BE2C (cell line): Measurements from ENCODE around the gene RAD23B.

Experiments
- DNase-seq: peaks from one replicate; pipeline ENCODE4 v3.0.0-alpha.2; 2020
- H3K27me3 ChIP-seq: fragments of 250-450 bp; sonication (Bioruptor Pico); 2 replicates; pipeline ENCODE4 v1.5.1; 2020; ENCODE audit warnings: mild to moderate bottlenecking
- H3K36me3 ChIP-seq: fragments of 250-450 bp; sonication (Bioruptor Pico); 2 replicates; pipeline ENCODE4 v1.5.1; 2020; ENCODE audit warnings: mild to moderate bottlenecking
- H3K4me1 ChIP-seq: fragments of 250-450 bp; sonication (Bioruptor Pico); 2 replicates; pipeline ENCODE4 v1.5.1; 2020
- H3K4me3 ChIP-seq: 2 replicates; pipeline ENCODE4 v1.5.1; 2011; ENCODE audit warnings: low read depth, low read length
- H3K9me3 ChIP-seq: fragments of 250-450 bp; sonication (Bioruptor Pico); 2 replicates; pipeline ENCODE4 v1.5.1; 2020
- CTCF ChIP-seq: IDR thresholded peaks from 2 replicates; pipeline ENCODE4 v1.5.1; 2012; ENCODE audit warnings: mild to moderate bottlenecking, low read depth, low read length

RAD23B gene

DNA sequence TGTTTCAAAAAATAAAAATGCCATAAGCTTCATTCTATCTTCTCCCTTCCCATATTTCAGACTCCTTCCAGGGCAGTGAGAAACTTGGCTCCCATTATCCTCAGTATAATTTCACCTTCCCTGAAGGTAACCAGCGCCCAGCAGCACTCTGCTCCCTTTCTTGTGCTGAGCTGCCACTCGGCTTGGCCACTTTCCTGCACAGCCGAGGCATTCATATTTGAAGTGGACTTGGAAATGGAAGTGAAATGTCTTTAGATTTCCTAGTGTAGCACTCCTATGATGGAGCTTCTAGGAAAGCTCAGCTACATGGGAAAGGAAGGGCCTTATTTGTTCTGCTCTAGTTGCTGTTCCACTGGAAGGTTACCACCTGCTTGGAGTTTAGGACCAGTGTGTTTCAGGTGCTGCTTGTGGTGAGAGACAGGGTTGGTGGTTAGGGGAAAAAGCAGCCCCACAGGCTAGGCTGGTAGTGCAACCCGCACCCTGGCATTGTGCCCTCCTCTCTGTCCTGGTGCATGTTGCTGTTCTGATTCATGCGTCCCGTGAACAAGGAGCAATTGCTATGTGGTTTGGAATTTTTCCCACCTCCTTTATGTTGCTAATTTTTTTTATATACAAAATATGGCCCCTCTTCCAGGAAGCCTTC is 53.8 kb downstream of the RAD23B start:
- DNase-seq: no peak
- Histone ChIP-seq H3K27me3 (no peaks in the 10 kb centered on the region), H3K4me3 (no peak overlapping the region), H3K36me3 (peaks cover 57% of the 10 kb centered on the region), H3K9me3 (no peaks in the 10 kb centered on the region), H3K4me1 (peaks cover 5% of the 10 kb centered on the region)
- TF ChIP-seq CTCF: no peak

GRCh38 chr9:107337676-107338590 is 54.9 kb downstream of the RAD23B start:
- TF ChIP-seq CTCF: no peak
- Histone ChIP-seq H3K9me3 (no peaks in the 10 kb centered on the region), H3K4me1 (peaks cover 5% of the 10 kb centered on the region), H3K27me3 (no peaks in the 10 kb centered on the region), H3K36me3 (peaks cover 46% of the 10 kb centered on the region), H3K4me3 (no peak overlapping the region)
- no peak for DNase-seq

- no peak for TF ChIP-seq CTCF
- no peak for DNase-seq
- peaks cover 5% of the 10 kb centered on the region for H3K4me1 ChIP-seq
- H3K27me3 ChIP-seq: no peaks in the 10 kb centered on the region
- H3K36me3 ChIP-seq: peaks cover 35% of the 10 kb centered on the region
- H3K4me3 ChIP-seq: no peak overlapping the region
- no peaks in the 10 kb centered on the region for H3K9me3 ChIP-seq
These were observed 56.0 kb downstream of the RAD23B start for GRCh38 chr9:107338911-107339659.

DNA sequence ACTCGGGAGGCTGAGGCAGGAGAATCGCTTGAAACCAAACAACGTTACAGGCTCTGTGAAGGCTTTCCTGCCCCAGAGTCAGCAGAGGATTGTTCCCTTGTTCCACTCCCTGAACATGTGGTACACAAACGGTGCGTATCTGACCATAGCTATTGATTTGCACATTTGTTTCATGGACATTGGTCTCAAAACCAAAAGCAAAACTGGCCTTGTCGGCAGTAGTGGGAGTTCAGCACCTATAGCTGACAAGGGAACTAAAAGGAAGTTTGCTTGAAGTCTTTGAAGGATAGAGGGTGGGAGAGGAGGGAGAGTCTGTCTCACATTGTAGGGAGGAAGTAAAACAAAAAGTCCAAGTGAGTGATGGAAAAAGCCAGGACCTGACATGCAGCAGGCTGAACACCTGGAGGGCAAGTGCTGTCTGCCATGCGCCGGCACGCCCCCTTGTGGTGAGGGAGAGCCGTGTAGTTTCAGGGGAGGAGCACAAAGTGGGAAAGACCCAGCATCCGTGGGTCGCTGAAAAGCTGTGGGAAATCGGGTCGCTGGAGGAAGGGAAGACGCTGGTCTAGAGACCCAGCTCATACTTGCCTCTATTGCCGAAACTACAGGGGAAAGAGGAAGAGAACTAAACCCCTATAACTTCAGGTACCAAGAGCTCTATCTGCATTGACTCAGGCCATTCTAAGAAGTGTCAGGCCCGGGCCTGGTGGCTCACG is 58.0 kb downstream of the RAD23B start:
- H3K4me1 ChIP-seq: peaks cover 5% of the 10 kb centered on the region
- DNase-seq: peak; percentile 86

More for the DNA sequence above, 58.0 kb downstream of the RAD23B start:
- Histone ChIP-seq H3K9me3 (no peaks in the 10 kb centered on the region), H3K27me3 (no peaks in the 10 kb centered on the region), H3K4me3 (no peak overlapping the region), H3K36me3 (peaks cover 21% of the 10 kb centered on the region)
- peak; percentile 95 for TF ChIP-seq CTCF
